Activated T-helper 9 cell treated with anti-CD3 and anti-CD28 coated beads, Interleukin-2, amount 50 U/mL, for 16 hours (primary cell): ENCODE data around the gene ATIC.
"Not testable (repeated sequence)": the region's sequence is repeated elsewhere in the genome, so short reads cannot be mapped to it uniquely, and the experiment has no call there.

Source experiments
- DNase-seq: peaks from one replicate; pipeline ENCODE4 v3.0.0-alpha.2; 2020; ENCODE audit warnings: low read depth

The ATIC gene

DNA sequence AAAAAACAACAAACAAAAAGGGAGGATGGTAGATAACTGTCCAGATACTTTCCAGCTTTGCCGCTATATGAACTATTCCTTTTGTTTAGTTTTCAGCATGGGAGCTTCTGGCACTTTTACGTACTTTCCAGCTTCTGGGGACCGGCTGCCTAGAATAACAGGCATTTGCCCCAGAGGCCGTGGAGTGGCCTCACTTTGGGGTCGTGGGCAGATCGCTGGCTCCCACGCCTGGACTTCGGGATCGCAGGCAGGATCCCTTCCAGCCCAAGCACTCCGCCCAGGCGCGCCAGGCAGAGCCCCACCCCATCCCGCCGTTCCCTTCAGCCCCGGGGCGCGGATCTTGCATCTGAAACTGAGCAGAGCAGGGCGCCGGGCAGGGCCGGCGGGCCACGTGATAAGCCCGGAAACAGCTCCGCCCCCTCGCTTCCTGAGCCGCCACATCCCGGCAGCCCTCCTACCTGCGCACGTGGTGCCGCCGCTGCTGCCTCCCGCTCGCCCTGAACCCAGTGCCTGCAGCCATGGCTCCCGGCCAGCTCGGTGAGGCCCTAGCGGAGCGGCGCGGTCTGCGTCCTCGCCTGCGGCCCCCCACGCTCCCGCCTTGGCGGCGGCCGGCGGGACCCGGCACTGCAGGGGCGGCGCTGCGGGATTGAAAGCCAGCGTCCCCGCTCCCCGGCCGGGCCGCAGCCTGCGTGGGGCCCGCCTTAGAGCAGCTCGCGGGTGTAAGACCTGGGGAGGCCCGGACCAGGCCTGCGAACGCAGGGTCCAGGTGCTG, at the start of gene ATIC:
Gene ATIC (plus strand): TSS at position 435 of the 772 bp plus-strand sequence. CDS start 84 bp downstream, at position 519.
- peak; percentile 83 for DNase-seq

DNA sequence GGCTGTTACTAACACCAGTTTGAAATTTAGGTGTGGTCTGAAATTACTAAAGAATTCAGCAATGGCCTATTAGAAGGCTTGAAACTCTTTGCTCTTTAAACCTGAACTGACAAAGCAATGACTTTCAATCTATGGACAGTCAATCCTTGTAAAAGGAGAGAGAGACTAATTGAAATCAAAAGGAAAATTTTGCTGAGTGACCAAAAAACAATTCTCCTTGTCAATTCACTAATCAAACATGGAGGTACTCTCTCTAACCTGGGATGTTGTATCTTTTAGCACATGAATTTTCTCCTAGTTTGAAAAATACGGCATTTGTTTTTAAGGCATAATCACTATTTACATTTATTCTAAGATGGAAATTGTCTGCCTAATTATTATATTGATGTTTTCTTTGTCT, 49.6 kb upstream of the ATIC start:
- DNase-seq = no peak

DNA sequence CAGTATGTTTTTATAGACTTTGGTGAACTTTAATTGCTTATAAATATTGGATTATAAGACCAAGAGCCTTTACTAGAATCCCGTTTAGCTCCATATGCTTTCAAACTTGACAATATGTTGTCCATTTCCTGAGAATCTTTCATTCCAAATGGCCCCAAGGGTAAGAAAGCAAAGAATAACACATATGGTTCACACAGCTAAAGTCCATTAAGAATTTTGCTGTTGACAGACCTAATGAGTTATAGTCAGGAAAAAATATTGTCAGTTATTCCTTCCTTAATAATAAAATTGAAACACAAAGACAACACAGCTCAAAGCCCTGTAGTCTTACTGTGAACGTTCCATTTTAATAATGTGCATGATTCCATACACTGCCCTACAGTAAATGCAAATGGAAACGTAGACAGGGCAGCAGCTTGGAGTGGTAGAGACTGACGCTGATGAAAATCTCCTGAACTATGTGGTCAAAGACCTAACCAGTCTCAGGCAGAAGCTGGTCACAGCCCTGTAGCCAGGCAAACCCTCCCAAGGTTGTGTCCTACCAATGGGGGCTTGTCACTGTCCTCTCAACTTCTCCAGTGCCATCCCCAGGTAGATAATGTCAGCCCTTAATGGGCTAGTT, 49.0 kb upstream of the ATIC start:
- no peak for DNase-seq

DNA sequence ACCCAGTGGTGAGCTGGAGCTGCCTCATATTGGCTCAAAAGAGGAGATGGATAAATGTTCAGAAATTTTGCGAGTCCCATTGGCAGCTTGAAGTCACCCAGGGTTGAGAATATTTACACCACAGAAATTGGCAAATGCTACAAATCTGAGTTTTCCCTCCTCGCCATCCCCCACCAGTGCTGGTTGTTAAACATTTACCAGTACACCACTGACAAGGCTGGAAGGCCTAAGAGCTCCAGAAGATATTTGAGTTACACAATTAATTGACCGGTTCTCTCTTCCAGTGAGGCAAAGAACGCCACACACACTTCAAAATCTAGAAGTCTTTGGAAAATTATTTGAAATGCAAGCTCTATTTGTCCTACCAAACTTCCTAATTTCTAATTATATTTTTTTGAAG, 47.5 kb upstream of the ATIC start:
- no peak for DNase-seq

DNA sequence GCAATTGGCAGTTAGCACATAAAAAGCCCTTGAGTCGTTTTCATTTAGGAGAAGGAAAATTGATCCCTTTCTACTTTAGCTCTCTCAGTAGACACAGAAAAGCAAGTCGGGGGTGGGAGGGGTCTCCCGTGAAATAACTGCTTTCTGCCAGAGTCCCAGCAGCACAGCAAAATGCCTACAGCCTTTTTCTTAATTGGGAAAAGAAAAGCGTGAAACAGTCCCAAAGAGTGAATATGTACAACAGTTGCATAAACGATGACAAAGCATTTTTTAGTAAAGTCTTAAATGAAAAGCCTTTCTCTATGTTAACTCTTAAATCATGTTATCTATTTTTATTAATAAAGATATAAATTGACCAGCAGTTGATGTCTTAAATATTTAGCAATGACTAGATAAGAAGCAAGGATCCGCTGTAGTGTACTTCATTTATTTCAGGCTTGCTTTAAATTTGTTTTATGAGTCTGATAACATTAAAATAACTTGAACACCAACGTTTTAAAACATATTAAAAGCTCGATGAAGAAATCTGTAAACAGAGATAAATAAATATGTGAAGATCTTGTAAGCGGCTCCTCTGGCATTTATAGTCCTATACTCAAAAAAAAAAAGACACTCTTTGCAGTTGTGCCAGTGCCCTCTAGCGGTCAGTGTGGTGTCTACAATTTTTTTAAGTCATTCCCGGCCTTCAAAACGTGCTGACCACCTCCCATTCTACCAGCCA, 42.3 kb upstream of the ATIC start:
- DNase-seq = peak; percentile 21

DNA sequence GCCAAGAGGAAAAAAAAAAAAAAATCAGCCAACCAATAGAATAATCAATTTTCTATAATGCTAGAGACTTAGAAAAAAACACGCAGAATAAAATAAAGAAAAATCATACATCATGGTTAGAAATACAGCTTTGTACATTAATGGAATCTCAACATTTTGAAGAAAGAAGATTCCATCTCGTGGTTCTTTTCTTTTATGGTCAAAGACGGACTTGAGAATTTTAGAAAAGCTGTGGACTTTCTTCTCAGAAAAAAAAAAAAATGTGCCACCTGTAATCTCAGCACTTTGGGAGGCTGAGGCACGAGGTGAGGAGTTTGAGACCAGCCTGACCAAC, 41.8 kb upstream of the ATIC start:
- no peak for DNase-seq

DNA sequence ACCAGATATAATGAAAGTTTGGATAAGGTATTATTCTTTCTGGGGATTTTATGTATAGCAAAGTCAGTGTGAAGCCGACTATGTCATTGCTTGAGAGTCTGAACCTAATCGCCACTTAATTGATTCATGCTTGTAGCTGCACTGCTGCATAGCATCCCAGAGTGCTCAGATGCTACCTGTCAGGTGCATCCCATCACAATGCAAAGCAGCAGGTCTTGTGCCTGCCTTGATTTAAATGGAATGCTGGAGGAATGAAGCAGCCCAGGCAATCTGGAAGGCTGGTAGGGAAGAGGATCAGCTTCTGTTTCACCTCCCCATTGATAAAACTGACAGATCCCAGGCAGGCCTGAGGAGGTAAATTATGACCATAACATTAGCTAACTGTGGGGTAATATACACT, 40.4 kb upstream of the ATIC start:
- DNase-seq = no peak

DNA sequence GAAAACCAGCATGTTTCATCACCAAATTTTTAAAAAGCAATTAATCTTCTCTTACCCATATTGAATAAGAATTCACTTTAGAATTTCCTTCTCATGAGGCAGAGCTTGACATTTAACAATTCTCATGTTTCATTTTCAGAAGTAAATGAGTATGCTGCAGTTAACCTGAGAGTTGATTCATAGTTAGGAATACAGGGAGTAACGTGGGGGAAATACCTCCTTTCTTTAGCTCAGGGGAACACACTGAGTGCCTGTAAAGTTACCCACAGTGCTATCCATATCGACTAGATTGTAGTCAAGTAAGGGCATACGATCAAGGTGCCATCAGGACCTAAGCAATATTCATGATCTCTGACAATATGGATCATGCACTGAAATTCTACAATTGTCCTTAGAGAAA, 38.9 kb upstream of the ATIC start:
- no peak for DNase-seq

DNA sequence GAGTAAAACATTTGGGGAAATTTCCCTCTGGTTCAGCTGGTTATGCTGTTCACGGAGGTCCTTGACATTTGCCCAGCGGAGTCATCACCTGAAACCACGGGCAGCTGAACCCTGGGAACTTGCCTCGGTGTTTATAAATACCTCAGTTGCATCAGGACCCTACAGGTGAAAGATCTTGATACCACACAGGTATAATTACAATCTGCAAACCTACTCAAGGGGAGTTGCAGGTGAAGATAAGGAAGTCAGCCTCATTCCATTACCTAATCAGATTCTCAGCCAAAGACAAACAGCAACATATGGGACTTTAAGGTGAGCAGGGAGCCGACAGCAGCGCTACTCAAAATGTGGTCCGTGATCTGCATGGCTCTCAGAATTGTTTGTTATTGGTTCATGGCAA, 37.0 kb upstream of the ATIC start:
- DNase-seq = no peak

DNA sequence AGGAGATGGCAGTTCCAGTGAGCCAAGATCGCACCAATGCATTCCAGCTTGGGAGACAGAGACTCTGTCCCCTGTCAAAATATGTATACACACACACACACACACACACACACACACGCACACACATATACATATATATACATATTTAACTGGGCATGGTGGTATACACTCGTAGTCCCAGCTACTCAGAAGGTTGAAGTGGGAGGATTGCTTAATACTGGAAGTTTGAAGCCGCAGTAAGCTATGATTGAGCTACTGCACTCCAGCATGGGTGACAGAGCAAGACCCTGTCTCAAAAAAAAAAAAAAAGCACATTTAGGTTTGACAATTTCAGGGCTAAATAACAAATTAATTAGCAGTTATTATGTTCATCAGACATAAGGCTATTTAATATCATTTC, 36.0 kb upstream of the ATIC start:
- no peak for DNase-seq

DNA sequence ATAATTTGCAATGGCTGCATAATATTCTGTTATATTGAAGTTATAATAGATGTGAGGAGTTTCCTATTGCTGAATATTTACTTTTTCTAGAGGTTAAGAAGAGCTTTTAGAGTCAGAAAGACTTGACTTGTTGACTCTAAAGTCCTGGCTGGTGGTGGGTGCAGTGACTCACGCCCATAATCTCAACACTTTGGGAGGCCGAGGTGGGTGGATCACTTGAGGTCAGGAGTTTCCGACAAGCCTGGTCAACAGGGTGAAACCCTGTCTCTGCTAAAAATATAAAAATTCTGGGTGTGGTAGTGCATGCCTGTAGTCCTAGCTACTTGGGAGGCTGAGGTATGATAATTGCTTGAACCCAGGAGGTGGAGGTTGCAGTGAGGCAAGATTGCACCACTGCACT, 33.9 kb upstream of the ATIC start:
- no peak for DNase-seq

DNA sequence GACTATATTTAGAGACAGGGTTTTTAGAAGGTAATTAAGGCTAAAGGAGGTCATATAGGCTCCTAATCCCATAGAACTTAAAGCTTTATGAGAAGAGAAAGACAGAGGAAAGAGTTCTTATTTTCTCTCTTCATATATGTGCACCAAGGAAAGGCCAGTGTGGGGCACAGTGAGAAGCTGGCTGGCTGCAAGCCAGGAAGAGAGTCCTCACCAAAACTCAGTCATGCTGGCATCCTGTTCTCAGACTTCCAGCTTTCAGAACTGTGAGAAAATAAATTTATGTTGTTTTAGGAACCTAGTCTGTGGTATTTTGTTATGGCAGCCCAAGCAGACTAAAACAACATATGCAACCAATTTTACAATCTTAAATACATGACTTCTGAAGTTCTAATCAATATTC, 31.5 kb upstream of the ATIC start:
- no peak for DNase-seq

DNA sequence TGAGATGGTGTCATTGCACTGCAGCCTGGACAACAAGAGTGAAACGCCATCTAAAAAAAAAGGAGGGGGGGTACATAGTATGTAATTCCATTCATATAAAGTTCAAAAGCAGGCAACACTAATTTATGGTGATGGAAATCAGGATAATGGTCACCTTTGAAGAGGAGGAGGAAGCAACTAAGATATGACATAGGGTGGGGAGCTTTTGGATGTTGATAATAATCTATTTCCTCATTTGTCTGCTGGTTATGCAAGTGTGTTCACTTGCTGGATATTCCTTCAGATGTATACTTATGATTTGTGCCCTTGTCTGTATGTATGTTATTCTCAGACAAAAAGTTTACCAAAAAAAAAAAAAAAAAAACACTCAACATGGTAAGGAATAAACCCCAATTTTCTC, 28.6 kb upstream of the ATIC start:
- DNase-seq = no peak

DNA sequence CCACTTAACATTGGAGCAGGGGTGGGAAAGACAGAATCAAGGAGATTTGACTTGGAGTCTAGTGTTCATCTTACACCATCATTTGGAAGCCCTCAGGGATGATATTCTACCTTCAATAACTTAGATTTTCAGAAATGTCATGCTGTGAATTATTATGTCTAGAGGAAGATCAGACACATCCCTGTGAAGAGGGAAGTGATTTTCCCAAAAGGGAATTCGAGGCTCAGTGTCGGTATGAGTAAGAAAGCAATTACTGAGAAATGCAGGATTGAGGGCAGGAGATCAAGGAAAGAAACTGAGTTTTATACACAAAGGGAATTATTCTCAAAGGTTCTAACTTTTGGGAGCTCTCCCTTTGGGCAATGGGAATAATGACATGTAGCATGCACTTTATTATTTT, 25.6 kb upstream of the ATIC start:
- no peak for DNase-seq

DNA sequence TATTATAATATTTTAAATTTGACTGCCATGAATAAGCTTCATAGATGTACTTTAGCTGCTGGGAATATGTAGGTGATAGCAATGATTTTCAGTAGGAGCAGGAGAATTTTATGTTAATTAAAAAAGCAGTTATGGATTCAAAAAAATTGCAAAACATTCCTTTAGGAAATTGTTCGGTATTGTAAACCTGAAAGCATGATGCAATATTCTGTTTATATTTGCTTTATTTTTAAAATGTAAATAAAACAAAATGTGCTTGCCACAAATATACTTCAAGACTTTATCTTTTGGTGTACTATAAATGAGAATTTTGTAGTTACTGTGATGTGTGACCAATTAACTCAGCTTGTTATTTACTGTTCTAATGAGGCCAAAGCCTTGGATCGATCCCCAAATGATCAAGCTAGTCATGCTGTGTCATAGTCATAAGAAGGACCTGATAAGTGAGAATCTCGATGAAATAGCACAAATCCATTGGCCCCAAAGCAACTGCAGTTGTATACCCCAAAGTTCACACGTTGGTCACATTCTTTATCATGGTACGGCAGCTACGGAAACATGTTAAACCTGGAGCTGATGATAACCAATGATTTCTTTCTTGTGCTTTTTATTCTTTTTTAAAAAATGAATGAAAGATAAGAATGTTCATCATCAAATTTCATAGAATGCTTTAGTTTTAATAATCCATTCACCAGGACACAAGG, 23.6 kb upstream of the ATIC start:
- no peak for DNase-seq

DNA sequence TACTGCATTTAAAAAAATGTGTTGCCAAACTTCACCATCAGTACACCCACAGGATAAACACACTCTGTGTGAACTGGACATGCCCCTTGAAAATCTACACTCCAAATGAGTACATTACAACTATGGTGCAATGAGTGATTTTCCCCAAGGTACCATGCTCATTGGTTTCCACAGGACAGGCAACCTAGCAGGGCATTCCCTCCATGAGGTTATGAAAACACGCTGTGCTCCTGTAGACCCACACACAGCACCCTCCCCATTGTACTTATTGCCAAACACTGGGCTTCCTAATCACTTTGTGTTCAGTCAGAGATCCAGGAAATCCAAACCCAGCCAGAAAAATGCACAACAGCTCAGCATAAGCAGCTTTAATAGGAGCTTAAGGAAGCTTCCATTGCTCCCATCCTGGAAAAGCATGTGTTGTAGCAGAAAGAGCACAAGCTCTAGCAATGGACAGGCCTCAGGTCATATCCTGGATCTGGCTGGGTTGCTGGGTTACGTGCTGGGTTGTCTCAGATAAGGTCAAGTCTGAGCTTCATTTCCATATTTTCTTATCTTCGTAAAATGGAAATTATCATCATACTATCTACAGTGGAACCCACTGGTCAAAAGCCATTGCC, 20.8 kb upstream of the ATIC start:
- DNase-seq = no peak

DNA sequence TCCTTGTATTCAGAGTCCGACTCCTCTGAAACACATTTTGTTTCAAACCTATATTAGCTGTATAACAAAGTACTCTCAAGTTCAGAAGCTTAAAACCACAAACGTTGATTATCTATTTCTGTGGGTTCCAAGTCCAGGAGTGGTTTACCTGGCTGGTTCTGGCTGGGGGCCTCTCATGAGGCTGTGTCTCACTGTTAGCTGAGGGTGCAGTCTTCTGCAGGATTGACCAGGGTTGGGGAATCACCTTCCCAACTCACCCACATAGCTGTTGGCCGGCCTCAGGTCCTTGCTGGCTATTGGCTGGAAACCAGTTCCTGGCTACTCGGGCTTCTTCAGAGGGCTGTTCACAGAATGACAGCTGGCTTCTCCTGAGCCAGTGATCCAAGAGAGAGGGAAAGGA, 18.0 kb upstream of the ATIC start:
- no peak for DNase-seq

DNA sequence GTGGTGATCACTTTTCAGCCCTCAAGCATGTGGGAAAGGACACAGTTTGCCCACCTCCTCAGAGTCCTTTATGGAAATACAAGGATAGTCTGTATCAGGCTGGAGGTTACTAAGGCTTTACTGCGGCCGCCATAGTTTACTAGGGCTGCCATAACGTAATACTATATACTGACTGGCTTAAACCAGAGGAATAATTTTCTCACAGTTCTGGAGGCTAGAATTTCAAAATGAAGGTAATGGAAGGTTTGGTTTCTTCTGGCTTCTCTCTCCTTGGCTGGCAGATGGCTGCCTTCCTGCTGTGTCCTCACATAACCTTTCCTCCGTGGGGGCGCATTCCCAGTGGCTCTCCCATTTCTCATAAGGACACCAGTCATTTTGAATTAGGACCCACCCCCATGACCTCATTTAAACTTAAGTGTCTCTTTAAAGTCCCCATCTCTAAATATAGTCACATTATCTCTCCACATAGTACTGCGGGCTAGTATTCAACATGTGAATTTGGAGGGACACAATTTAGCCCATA, 12.5 kb upstream of the ATIC start:
- no peak for DNase-seq

DNA sequence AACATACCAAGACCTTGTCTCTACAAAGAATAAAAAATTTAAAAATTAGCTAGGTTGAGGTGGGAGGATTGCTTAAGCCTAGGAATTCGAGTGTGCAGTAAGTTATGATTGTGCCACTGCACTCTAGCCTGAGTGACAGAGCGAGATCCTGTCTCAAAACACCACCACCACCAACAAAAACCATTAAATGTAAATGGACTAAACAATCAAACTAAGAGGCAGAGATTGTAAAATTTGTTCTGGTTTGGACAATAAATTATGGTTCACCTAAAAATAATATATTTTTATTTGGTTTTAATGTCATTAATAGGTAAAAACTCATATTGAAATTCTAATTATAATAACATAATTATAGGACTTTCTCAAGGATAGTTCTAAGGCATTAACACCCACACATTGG, 9.9 kb upstream of the ATIC start:
- no peak for DNase-seq

DNA sequence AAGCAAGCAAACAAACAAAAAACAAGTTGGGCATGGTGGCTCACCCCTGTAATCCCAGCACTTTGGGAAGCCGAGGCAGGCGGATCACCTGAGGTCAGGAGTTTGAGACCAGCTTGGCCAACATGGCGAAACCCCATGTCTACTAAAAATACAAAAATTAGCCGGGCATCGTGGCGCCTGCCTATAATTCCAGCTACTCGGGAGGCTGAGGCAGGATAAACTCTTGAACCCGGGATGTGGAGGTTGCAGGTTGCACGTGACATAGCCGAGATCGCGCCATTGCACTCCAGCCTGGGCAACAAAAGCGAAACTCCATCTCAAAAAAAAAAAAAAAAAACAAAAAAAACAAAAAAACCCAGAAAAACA, 617 bp upstream of the ATIC start:
- DNase-seq = not testable (repeated sequence)

DNA sequence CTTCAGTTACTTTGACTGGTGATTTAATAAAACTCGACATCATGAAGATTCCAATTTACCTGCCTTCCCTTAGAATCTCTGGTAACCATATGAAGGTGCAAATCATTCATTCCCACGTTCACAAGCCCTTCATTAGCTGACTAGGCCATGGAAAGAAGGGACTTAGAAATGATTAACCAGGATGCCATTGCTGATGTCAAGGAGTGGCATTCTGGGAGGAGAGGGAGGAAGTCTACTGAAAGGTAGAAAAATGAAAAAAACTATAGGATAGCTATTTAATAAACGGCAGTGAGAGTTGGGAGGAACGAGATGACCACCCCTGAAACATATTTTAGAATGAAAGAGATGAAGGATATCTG, 1.4 kb downstream of the ATIC start:
- DNase-seq = no peak

DNA sequence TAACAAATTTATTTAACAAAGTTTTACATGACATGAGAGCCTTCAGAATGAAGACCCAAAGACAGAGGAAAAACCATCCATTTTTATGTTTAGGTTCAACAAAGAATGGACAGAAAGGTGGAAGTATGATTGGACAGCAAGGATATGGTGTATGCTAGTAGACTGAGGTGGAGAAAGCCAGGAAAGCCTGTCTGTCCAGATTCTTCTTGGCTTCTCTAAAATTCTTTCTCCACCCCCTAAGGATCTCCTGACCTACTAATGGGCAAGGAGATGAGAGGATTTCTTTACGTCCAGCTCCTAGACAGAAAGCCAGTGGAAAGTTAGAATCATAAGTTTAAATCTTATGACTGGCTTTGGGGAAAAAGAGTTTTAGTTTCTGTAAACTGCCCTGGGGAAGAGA, 3.0 kb downstream of the ATIC start:
- no peak for DNase-seq
